Measurements from ENCODE around the gene POLA2. TPM values are rescaled to one million over a fixed set of nuclear protein-coding genes. Genes with fewer than 3 reads are reported as not detected.
"Not testable (repeated sequence)": the region's sequence is repeated elsewhere in the genome, so short reads cannot be mapped to it uniquely, and the experiment has no call there.

Gene POLA2
- total RNA-seq, 1 experiment from 2014 or later, result 44.2 TPM

GRCh38 chr11:65329944-65330403, 68.2 kb downstream of the POLA2 start:
- Histone ChIP-seq H3K36me3 (peaks cover 4% of the 10 kb centered on the region), H3K27ac (no peak overlapping the region)

DNA sequence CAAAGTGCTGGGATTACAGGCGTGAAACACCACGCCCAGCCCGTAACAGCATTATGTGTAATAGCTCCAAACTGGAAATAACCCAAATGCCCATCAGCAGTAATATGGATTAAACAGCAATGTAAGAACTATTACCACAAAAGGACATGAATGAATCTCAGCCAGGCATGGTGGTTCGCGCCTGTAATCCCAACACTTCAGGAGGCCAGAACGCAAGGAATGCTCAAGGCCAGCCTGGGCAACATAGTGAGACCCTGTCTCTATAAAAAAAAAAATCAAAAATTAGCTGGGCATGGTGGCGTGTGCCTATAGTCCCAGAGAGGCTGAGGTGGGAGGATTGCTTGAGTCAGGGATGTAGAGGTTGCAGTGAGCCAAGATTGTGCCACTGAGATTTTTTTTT, 68.8 kb downstream of the POLA2 start:
- Histone ChIP-seq H3K9me3 (replicated peaks) (no peaks in the 10 kb centered on the region), H3K27ac (no peak overlapping the region), H3K36me3 (peaks cover 6% of the 10 kb centered on the region), H3K4me3 (no peak overlapping the region), H3K27me3 (replicated peaks) (no peaks in the 10 kb centered on the region), H3K4me1 (replicated peaks) (peaks cover 11% of the 10 kb centered on the region)
- no peak for DNase-seq (ENCODE audit: low read depth in 1 of 2, low spot score in 2 of 2)

More at GRCh38 chr11:65329944-65330403, 68.2 kb downstream of the POLA2 start:
- Histone ChIP-seq H3K27me3 (replicated peaks) (no peaks in the 10 kb centered on the region), H3K9me3 (replicated peaks) (no peaks in the 10 kb centered on the region), H3K4me1 (replicated peaks) (peaks cover 5% of the 10 kb centered on the region), H3K4me3 (no peak overlapping the region)
- peak; percentile 85 to 95 for DNase-seq (ENCODE audit: low read depth in 1 of 2, low spot score in 2 of 2)

GRCh38 chr11:65332591-65332990, 70.8 kb downstream of the POLA2 start:
- H3K9me3 ChIP-seq (replicated peaks); H3K4me3 ChIP-seq; DNase-seq (ENCODE audit: low read depth in 1 of 2, low spot score in 2 of 2); H3K27me3 ChIP-seq (replicated peaks); H3K27ac ChIP-seq: not testable (repeated sequence)
- Histone ChIP-seq H3K4me1 (replicated peaks) (peaks cover 13% of the 10 kb centered on the region), H3K36me3 (peaks cover 22% of the 10 kb centered on the region)

DNA sequence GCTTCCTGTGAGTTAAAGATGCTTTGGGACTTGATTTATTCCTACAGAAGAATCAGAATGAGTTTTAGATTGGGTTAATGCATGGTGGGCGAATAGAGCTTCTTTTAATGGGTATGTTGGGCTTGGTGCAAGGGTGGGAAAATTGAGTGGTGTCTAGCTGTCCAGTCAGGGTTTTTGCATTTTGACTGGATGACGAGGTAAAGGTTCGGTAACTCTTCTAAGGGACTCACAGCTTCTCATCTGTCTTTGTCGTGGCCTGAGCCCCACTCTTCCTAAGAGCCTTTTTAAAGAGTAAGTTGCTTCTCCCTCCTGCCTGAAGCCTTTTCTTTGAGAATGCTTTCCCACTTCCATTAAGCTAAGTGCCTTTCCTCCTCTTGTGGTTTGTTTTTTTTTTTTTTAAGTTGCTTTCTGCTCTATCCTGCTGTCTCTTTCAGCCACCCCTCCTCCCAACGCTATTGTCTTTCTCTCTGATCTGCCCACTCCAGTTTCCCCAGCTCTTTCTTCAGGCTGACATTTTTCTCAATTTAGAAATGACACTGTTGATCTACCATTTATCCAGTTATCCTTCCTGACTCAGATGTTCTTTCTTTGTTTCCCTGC, 73.0 kb downstream of the POLA2 start:
- H3K27me3 ChIP-seq (replicated peaks), result no peaks in the 10 kb centered on the region
- H3K4me1 ChIP-seq (replicated peaks), result peaks cover 13% of the 10 kb centered on the region
- no peaks in the 10 kb centered on the region for H3K9me3 ChIP-seq (replicated peaks)
- H3K36me3 ChIP-seq, result peaks cover 42% of the 10 kb centered on the region
- peak in 1 of 2 experiments; percentile 76 for DNase-seq (ENCODE audit: low read depth in 1 of 2, low spot score in 2 of 2)
- peak overlapping the region; percentile 66 for H3K4me3 ChIP-seq
- H3K27ac ChIP-seq, result 0 out of 2 replicates have a peak overlapping the region, but pooled peaks have one; percentile 21

DNA sequence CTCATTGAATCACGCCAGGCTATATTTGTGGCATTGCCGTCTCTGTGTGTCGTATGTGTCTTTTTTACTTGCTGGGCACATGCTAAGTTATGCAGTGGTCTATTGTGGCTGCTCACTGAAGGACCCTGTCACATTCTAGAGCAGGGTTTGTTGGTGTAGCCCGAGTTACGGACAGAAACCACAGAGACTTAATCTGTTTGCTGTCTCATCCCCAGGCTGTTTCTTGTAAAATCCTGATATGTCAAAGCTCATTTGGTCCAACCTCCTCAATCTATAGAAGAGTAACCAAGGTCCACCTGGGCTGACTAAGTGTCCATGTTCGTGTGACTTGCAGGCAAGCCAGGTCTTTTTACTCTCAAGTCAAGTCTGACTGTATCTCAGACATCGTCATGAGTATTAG, 76.9 kb downstream of the POLA2 start:
- no peak for DNase-seq (ENCODE audit: low read depth in 1 of 2, low spot score in 2 of 2)
- no peaks in the 10 kb centered on the region for H3K27me3 ChIP-seq (replicated peaks)
- H3K4me1 ChIP-seq (replicated peaks), result peaks cover 13% of the 10 kb centered on the region
- H3K4me3 ChIP-seq, result no peak overlapping the region
- H3K9me3 ChIP-seq (replicated peaks), result no peaks in the 10 kb centered on the region
- H3K36me3 ChIP-seq, result peaks cover 81% of the 10 kb centered on the region
- no peak overlapping the region for H3K27ac ChIP-seq

DNA sequence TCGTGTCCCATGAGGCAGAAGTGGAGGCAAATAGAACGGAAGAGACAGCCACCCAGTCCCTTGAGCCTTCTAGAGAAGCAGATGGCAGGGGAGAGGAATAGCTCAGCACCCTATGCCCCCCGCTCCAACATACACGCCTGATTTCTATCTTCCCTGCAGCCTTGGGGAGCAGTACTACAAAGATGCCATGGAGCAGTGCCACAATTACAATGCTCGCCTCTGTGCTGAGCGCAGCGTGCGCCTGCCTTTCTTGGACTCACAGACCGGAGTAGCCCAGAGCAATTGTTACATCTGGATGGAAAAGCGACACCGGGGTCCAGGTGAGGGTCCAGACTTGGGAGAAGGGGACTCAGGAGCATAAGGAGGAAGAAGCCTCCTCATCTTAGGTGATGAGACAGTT, 78.5 kb downstream of the POLA2 start:
- no peak overlapping the region for H3K27ac ChIP-seq
- no peaks in the 10 kb centered on the region for H3K27me3 ChIP-seq (replicated peaks)
- peaks cover 5% of the 10 kb centered on the region for H3K4me1 ChIP-seq (replicated peaks)
- no peak for DNase-seq (ENCODE audit: low read depth in 1 of 2, low spot score in 2 of 2)
- H3K4me3 ChIP-seq, result no peak overlapping the region
- no peaks in the 10 kb centered on the region for H3K9me3 ChIP-seq (replicated peaks)
- peaks cover 92% of the 10 kb centered on the region for H3K36me3 ChIP-seq

DNA sequence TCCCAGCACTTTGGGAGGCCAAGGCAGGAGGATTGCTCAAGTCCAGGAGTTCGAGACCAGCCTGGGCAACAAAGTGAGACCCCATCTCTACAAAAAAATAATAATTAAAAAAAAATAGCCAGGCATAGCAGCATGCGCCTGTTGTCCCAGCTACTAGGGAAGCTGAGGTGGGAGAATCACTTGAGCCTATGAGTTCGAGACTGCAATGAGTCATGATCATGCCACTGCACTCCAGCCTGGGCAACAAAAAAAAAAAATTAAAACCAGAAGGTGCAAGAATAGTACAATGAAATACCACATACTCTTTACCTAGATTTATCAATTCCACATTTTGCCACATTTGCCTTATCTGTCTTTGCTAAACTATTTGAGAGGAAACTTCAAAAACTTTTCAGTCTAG, 80.1 kb downstream of the POLA2 start:
- DNase-seq (ENCODE audit: low read depth in 1 of 2, low spot score in 2 of 2), result no peak
- Histone ChIP-seq H3K27me3 (replicated peaks) (no peaks in the 10 kb centered on the region), H3K4me3 (no peak overlapping the region), H3K27ac (no peak overlapping the region), H3K4me1 (replicated peaks) (no peaks in the 10 kb centered on the region), H3K9me3 (replicated peaks) (no peaks in the 10 kb centered on the region), H3K36me3 (peaks cover 95% of the 10 kb centered on the region)

Other genes starting within 250 kb of the POLA2 start
- 155 and 222 TPM in 2 replicates for gene ARL2, start 247.8 kb upstream of the POLA2 start, total RNA-seq (2014; rRNA removed; shearing (Covaris generic))
- 35.3 and 36.9 TPM in 2 replicates for gene SNX15, start 234.5 kb upstream of the POLA2 start, total RNA-seq (2014; rRNA removed; shearing (Covaris generic))
- gene SAC3D1, start 220.8 kb upstream of the POLA2 start, total RNA-seq (2014; rRNA removed; shearing (Covaris generic)), result 35.8 and 69.9 TPM in 2 replicates
- gene NAALADL1, start 203.4 kb upstream of the POLA2 start, total RNA-seq (2014; rRNA removed; shearing (Covaris generic)), result not detected in 2 replicates
- 90.2 and 124 TPM in 2 replicates for gene CDCA5, start 177.9 kb upstream of the POLA2 start, total RNA-seq (2014; rRNA removed; shearing (Covaris generic))
- 63.7 and 91.9 TPM in 2 replicates for gene ZFPL1, start 177.7 kb upstream of the POLA2 start, total RNA-seq (2014; rRNA removed; shearing (Covaris generic))
- 387 and 508 TPM in 2 replicates for gene VPS51, start 165.7 kb upstream of the POLA2 start, total RNA-seq (2014; rRNA removed; shearing (Covaris generic))
- 1.5 and 2.4 TPM in 2 replicates for gene TM7SF2, start 150.1 kb upstream of the POLA2 start, total RNA-seq (2014; rRNA removed; shearing (Covaris generic))
- gene ZNHIT2, start 144.3 kb upstream of the POLA2 start, total RNA-seq (2014; rRNA removed; shearing (Covaris generic)), result 22.8 and 42.1 TPM in 2 replicates
- gene FAU, start 139.8 kb upstream of the POLA2 start, total RNA-seq (2014; rRNA removed; shearing (Covaris generic)), result 672 and 1,078 TPM in 2 replicates
- 113 and 138 TPM in 2 replicates for gene MRPL49, start 139.6 kb upstream of the POLA2 start, total RNA-seq (2014; rRNA removed; shearing (Covaris generic))
- 15.6 and 20.2 TPM in 2 replicates for gene SYVN1, start 127.4 kb upstream of the POLA2 start, total RNA-seq (2014; rRNA removed; shearing (Covaris generic))
- not detected in 2 replicates for gene SPDYC, start 91.7 kb upstream of the POLA2 start, total RNA-seq (2014; rRNA removed; shearing (Covaris generic))
- gene CAPN1, start 80.0 kb upstream of the POLA2 start, total RNA-seq (2014; rRNA removed; shearing (Covaris generic)), result 120 and 177 TPM in 2 replicates
- 10.5 and 16.6 TPM in 2 replicates for gene CDC42EP2, start 52.9 kb downstream of the POLA2 start, total RNA-seq (2014; rRNA removed; shearing (Covaris generic))
- gene DPF2, start 71.9 kb downstream of the POLA2 start, total RNA-seq (2014; rRNA removed; shearing (Covaris generic)), result 87.6 and 105 TPM in 2 replicates
- gene TIGD3, start 92.8 kb downstream of the POLA2 start, total RNA-seq (2014; rRNA removed; shearing (Covaris generic)), result 0.25 TPM in 1 of 2 replicates, not detected in the other
- gene SLC25A45, start 120.7 kb downstream of the POLA2 start, total RNA-seq (2014; rRNA removed; shearing (Covaris generic)), result 3.1 and 5.3 TPM in 2 replicates
- 90.2 and 125 TPM in 2 replicates for gene FRMD8, start 124.7 kb downstream of the POLA2 start, total RNA-seq (2014; rRNA removed; shearing (Covaris generic))
- gene NEAT1, start 160.8 kb downstream of the POLA2 start, total RNA-seq (2014; rRNA removed; shearing (Covaris generic)), result 6.9 and 12.1 TPM in 2 replicates
- 1,620 and 2,210 TPM in 2 replicates for gene MALAT1, start 237.1 kb downstream of the POLA2 start, total RNA-seq (2014; rRNA removed; shearing (Covaris generic))